ENCODE data around the gene ZNF862. TPM values are rescaled to one million over a fixed set of nuclear protein-coding genes. Genes with fewer than 3 reads are reported as not detected.

ZNF862 gene
- total RNA-seq, 4 donors from 2014 or later: 12.9 to 18.1 (median 14.7) TPM

GRCh38 chr7:149869867-149870266 is 31.7 kb downstream of the ZNF862 start:
- TF ChIP-seq CTCF (IDR thresholded peaks at IDR 0.05; ENCODE audit: low read depth): no peak

DNA sequence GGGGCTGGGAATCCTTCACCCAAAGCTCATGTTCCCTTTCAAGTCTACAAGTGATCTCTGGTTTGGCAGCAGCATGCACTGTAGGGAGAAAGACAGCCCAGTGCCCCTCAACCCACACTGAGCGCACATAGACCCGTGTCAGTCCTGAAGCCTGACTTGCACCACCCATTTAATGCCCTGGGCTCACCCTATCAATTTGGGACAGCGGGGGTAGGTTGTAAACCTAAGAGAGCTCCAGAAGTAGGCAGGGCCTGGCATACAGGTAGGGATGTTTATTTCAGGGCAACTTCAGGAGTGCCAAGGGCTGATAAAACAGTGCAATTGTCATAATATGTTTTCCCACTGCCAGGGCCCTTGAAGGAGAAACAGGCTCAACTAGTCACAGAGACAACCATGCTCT is 32.1 kb downstream of the ZNF862 start:
- no peak for TF ChIP-seq CTCF (IDR thresholded peaks at IDR 0.05; ENCODE audit: low read depth)

DNA sequence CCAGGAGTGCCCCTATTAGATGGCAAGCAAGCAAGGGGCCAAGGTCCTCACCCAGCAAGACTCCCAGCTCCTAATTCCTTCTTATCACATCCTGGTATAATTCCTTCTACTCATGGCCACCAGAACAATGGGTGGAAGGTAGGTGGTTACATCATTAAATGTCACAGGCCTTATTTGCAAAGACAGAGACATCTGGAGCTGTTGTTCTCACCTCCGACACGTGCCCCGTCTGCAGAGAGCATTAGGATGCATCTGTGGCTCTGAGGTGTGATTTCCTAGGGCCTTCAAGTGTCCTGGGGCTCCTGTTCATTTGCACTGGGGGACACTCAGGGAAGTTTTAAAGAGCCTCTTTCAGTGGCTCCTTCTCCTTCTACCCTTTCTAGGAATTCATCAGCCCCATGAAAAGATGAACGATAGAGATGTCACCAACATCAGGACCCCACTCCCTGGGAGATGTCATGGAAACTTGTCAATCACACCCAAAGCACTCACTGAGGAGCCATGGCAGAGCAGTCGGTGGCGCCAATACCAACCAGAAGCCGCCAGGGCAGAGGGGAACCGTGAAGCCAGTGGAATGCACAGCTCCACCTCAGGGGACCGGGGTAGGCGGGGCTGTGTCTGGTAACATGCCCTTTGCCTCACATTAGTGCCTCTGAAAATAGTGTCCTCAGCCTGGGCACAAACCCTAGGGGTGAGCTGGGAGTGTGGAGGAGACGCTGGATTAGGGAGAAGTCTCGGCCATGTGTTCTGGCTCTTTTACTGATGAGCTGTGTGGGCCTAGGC is 32.7 kb downstream of the ZNF862 start:
- no peak for TF ChIP-seq CTCF (IDR thresholded peaks at IDR 0.05; ENCODE audit: low read depth)

DNA sequence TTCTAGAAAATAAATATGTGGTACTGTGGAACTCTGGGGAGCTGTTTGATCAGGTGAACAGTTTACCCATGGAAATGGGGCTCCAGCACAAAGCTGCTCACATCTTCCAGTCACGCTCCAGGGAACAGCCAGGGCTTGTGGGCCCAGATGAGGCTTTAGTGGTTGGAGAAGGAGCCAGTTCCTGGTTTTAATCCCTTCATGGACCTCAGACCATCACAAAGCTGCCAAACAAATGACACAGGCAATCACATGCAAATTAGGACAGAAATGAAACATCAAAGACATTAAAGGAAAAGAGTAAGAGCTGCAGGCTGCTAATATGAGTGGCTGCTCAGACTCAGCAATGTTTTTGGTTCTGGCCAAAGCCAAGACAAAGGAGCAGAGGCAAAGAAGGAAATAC is 33.4 kb downstream of the ZNF862 start:
- no peak for TF ChIP-seq CTCF (IDR thresholded peaks at IDR 0.05; ENCODE audit: low read depth)

- TF ChIP-seq CTCF (IDR thresholded peaks at IDR 0.05; ENCODE audit: low read depth): no peak
Observed at GRCh38 chr7:149872419-149873073, 34.4 kb downstream of the ZNF862 start.

- TF ChIP-seq CTCF (IDR thresholded peaks at IDR 0.05; ENCODE audit: low read depth): no peak
Observed at GRCh38 chr7:149873074-149873969, 35.1 kb downstream of the ZNF862 start, which contains the start of gene ATP6V0E2. Gene ATP6V0E2, plus strand, starts transcription at chr7:149873969. Its CDS starts 97 bp downstream, at chr7:149874066.
